GM12872 (cell line): Measurements from ENCODE around the gene SFTA2.

ENCODE experiments used
- TF ChIP-seq, protein P1 (sequence below): IDR thresholded peaks from 3 replicates; pipeline ENCODE4 v1.5.1; 2011; ENCODE audit warnings: low read depth, mild to moderate bottlenecking, low read length, moderate library complexity; ENCODE audit not compliant: insufficient read depth

SFTA2 gene

DNA sequence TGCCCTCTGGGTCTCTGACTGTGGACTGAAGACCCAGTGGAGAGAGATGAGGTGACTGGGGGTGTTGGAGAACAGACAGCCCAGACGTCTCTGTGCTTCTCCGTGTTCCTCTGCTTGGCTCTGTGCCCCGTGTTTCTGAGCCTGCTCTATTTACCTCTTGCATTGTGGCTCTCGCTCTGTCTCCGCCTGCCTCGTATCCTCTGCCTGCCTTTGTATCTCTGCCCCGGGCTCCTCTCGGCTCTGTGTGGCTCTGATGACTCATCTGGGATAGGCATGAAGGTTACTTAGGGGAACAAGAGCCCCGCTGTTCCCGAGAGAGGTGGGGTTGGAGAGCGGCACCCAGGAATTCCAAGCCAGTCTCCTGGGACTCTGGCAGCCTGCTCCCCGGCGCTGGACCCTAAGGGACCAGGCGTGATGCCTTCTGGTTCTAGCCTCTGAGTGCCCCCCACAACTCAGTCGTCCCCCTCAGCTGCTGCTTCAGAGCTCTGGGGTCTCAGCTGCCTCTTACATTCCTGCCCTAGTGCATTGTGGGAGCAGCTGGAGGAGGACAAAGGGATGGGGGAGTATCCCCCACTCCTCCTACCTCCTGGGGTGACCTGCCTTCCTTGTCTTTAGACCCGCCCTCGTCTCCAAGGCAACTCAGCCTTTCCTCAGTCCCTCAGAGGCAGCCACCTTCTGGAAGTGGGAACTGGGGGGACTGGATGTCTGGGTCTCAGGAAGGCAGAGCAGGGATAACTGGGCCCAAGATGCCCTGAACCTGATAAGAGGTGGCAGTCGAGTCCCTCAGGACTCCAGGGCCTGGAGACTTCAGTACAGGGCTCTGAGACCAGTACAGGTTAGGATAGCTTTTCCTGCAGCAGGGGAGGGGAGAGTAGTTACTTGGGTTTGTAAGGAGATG lies 45.7 kb downstream of the SFTA2 start:
- TF ChIP-seq, protein P1, sequence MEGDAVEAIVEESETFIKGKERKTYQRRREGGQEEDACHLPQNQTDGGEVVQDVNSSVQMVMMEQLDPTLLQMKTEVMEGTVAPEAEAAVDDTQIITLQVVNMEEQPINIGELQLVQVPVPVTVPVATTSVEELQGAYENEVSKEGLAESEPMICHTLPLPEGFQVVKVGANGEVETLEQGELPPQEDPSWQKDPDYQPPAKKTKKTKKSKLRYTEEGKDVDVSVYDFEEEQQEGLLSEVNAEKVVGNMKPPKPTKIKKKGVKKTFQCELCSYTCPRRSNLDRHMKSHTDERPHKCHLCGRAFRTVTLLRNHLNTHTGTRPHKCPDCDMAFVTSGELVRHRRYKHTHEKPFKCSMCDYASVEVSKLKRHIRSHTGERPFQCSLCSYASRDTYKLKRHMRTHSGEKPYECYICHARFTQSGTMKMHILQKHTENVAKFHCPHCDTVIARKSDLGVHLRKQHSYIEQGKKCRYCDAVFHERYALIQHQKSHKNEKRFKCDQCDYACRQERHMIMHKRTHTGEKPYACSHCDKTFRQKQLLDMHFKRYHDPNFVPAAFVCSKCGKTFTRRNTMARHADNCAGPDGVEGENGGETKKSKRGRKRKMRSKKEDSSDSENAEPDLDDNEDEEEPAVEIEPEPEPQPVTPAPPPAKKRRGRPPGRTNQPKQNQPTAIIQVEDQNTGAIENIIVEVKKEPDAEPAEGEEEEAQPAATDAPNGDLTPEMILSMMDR: no peak

DNA sequence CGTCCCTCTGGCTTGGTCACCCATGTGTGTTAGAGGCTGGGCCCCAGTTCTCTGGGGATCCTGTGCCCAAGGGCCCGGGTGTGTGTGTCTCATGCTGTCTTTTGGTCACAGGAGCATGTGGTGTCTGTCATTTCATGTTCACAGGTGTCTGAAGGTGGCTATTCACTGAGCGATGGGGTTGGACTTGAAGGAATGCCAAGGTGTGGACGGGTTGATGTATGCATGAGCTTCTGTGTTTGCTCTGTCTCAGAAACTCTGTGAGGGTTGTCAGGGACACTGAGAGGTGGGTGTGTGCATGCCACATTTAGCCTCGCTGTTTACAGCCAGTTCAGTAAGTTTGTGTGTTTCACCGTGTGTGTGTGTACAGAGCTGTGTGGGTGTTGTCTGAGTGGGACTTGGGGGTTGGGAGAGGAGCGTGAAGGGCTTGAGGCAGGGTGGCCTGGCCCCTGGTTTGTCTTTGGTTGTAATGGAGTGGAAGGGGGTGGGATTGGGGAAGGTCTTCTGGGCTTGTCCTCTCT lies 46.4 kb downstream of the SFTA2 start:
- TF ChIP-seq, protein P1: no peak

DNA sequence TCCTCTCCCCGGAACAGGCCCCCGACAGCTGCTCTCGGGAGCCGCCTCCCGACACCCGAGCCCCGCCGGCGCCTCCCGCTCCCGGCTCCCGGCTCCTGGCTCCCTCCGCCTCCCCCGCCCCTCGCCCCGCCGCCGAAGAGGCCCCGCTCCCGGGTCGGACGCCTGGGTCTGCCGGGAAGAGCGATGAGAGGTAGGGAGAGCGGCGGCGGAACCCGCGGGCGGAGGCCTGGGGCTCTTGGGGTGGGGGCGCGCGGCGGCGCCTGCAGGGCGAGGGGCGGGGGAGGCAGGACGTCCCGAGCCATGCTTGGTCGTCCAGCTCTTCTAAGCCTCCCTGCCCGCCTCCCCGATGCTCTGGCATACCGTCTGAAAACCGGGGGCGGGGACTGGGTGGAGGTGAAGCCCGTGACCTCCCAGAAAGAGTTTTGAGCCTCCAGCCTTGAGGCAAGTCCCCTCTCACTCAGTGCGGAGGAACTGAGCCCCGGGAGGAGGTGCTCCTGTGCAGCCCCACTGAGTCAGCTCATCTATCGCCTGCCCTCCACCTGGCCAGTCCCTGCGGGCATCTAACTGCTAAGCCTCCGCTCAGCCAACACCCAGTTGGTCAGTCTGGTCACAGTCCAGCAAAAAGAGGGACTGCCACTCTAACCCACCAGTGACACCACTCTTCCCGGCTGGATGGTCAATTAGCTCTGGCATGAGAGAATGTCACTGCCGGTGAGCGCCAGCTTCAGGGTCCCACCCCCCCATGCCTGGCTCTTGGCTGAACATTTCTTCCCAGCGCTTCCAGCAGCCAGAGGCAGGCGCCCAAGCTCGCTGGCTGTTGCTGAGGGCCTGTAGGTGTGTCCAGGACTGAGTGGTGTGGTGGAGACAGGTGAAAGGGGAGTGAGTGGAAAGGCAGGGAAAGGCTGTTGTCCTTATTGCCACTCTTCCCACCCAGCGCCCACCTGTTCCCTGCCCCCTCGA lies 47.2 kb downstream of the SFTA2 start:
- TF ChIP-seq, protein P1: no peak

- TF ChIP-seq, protein P1: no peak
These were observed 48.1 kb downstream of the SFTA2 start, which contains the start of gene DDR1 for GRCh38 chr6:30883685-30884520. Gene DDR1, plus strand, starts transcription at chr6:30884519. Its CDS starts 4,211 bp downstream, at chr6:30888730.

GRCh38 chr6:30882759-30883684 lies 48.9 kb downstream of the SFTA2 start:
- TF ChIP-seq, protein P1: no peak

DNA sequence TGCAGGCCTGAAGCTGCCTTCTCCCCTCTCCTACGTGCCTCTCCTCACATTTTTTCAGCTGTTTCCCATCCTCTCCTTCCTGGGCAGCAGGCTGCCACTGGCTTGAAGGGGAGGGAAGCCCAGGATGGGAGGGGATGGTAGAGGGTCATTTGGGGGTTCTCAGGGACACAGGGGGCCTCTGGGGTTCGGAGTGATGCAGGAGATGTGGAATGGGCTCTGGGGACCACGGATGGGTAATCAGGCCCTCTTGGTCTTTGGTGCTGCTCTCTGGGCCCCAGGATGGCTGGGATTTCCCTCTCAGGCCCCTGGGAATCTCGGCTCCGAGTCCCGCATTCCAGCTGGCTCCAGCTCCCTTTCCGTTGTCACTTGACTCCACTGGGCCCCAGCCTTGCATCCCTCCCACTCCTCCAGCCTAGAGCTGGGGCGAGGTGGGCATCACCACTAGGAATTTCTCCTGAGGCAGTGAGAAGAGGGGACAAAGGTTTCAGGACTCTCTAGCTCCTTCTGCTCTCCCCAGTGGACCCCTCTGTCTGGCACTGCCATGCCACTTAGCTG lies 49.7 kb downstream of the SFTA2 start:
- TF ChIP-seq, protein P1: no peak
